GM12878 (cell line): ENCODE results near the gene CCDC9. TPM values are rescaled to one million over a fixed set of nuclear protein-coding genes. Genes with fewer than 3 reads are reported as not detected.
"Not testable (repeated sequence)": the region's sequence is repeated elsewhere in the genome, so short reads cannot be mapped to it uniquely, and the experiment has no call there.

Experiments used
- ATAC-seq: fragments of 200-7000 bp; cut with Tn5 transposase; 3 replicates; pipeline ENCODE4 v1.9.1; 2020; ENCODE audit warnings: mild to moderate bottlenecking, moderate library complexity
- BruUV-seq: library from RNA; stranded (reverse); fragments of 400-500 nt; replicated peaks from 2 replicates; lab custom pipeline; 2021; lab: Mats Ljungman, UMichigan
- CTCF ChIA-PET: fragments of 300-600 bp; sonication (Branson Sonifier 250); formaldehyde crosslinking; extraction: SDS; loops from one replicate; lab custom pipeline; 2021; ENCODE audit warnings: inconsistent platforms; lab: Yijun Ruan, JAX
- POLR2A ChIA-PET: fragments of 350-600 bp; formaldehyde crosslinking; extraction: SDS; loops from one replicate; lab custom pipeline; 2021; ENCODE audit warnings: inconsistent platforms; lab: Charles Lee
- RAD21 ChIA-PET: fragments of 300-600 bp; sonication (Branson Sonifier 250); formaldehyde crosslinking; loops from one replicate; lab custom pipeline; 2023; ENCODE audit warnings: antibody characterized with exemption; ENCODE audit not compliant: unreplicated experiment; lab: Charles Lee
- SMC1A ChIA-PET: fragments of 300-600 bp; sonication (Branson Sonifier 250); formaldehyde crosslinking; loops from one replicate; lab custom pipeline; 2023; ENCODE audit not compliant: unreplicated experiment, uncharacterized antibody; lab: Charles Lee
- DNase-seq: peaks from one replicate; pipeline ENCODE4 v3.0.0-alpha.2; 2011; ENCODE audit warnings: low read depth, low spot score
- FAIRE-seq: peaks from 3 replicates; lab custom pipeline; 2011; peaks lifted over from hg19 to GRCh38; lab: Jason Lieb, UNC
- H2AFZ ChIP-seq: 2 replicates; pipeline ENCODE4 v1.6.0; 2011; ENCODE audit warnings: low read depth, low read length, control low read depth; ENCODE audit not compliant: control insufficient read depth
- H3K27ac ChIP-seq: 2 replicates; pipeline ENCODE4 v1.5.1; 2011; ENCODE audit warnings: control low read depth; ENCODE audit not compliant: control insufficient read depth, insufficient read depth
- H3K27me3 ChIP-seq, 2 experiments: replicated peaks in 1 of 2; 2 replicates each; pipeline versions ENCODE4 v1.6.0 to v1.6.1; 2011; ENCODE audit warnings: low read length in 1 of 2; ENCODE audit not compliant: control insufficient read depth in 2 of 2, insufficient read depth in 2 of 2
- H3K36me3 ChIP-seq, 2 experiments: 2 replicates each; pipeline ENCODE4 v1.5.1; 2011; ENCODE audit warnings: low read length in 1 of 2; ENCODE audit not compliant: control insufficient read depth in 2 of 2, insufficient read depth in 2 of 2
- H3K4me1 ChIP-seq: 2 replicates; pipeline ENCODE4 v1.6.1; 2011; ENCODE audit warnings: mild to moderate bottlenecking, low read length, moderate library complexity, mixed read lengths; ENCODE audit not compliant: control insufficient read depth, insufficient read depth
- H3K4me2 ChIP-seq: 2 replicates; pipeline ENCODE4 v1.6.0; 2011; ENCODE audit warnings: control low read depth; ENCODE audit not compliant: control insufficient read depth, insufficient read depth
- H3K4me3 ChIP-seq: fragments of 200-600 bp; sonication (generic); 2 replicates; pipeline ENCODE4 v1.5.1; 2016
- H3K79me2 ChIP-seq: 2 replicates; pipeline ENCODE4 v1.6.0; 2011; ENCODE audit warnings: low read length; ENCODE audit not compliant: control insufficient read depth, insufficient read depth
- H3K9ac ChIP-seq: 2 replicates; pipeline ENCODE4 v1.8.0; 2011; ENCODE audit warnings: low read length, control low read depth, mixed read lengths; ENCODE audit not compliant: control insufficient read depth, insufficient read depth
- H3K9me3 ChIP-seq: replicated peaks from 3 replicates; pipeline ENCODE4 v1.5.1; 2011; ENCODE audit warnings: mild to moderate bottlenecking, low read length; ENCODE audit not compliant: control insufficient read depth, insufficient read depth
- H4K20me1 ChIP-seq: 2 replicates; pipeline ENCODE4 v1.6.0; 2011; ENCODE audit not compliant: control insufficient read depth, insufficient read depth
- CHD4 ChIP-seq: fragments of 200-600 bp; sonication (generic); IDR thresholded peaks from 2 replicates; pipeline ENCODE4 v1.6.1; 2016; ENCODE audit warnings: mild to moderate bottlenecking
- CREM ChIP-seq: IDR thresholded peaks from 2 replicates; pipeline ENCODE4 v1.6.1; 2014; ENCODE audit warnings: antibody characterized with exemption, low read depth
- FOXM1 ChIP-seq: IDR thresholded peaks from 2 replicates; pipeline ENCODE4 v1.6.1; 2012; ENCODE audit warnings: low read depth, mild to moderate bottlenecking, inconsistent platforms, low read length, moderate library complexity
- KLF5 ChIP-seq: fragments of 450-650 bp; IDR thresholded peaks from 2 replicates; pipeline ENCODE4 v1.6.1; 2014; ENCODE audit warnings: mild to moderate bottlenecking; ENCODE audit not compliant: partially characterized antibody
- NBN ChIP-seq: fragments of 450-650 bp; IDR thresholded peaks from 2 replicates; pipeline ENCODE4 v1.6.1; 2016
- NRF1 ChIP-seq: conservative IDR thresholded peaks from 2 replicates; pipeline ENCODE4 v1.6.1; 2011; ENCODE audit warnings: mild to moderate bottlenecking, low read depth, low read length, improper control_type of control experiment
- POU2F2 ChIP-seq: IDR thresholded peaks from 3 replicates; pipeline ENCODE4 v1.6.1; 2011; ENCODE audit warnings: low read depth, mild to moderate bottlenecking, low read length, borderline replicate concordance
- RELB ChIP-seq: fragments of 450-650 bp; IDR thresholded peaks from 2 replicates; pipeline ENCODE4 v1.6.1; 2017; ENCODE audit warnings: low read depth, mild to moderate bottlenecking, moderate library complexity
- RUNX3 ChIP-seq: IDR thresholded peaks from 2 replicates; pipeline ENCODE4 v1.6.1; 2012; ENCODE audit warnings: low read length, inconsistent platforms
- SP1 ChIP-seq: IDR thresholded peaks from one replicate; pipeline ENCODE4 v1.6.1; 2011; ENCODE audit warnings: low read depth, low read length
- TCF3 ChIP-seq: IDR thresholded peaks from 2 replicates; pipeline ENCODE4 v1.6.1; 2012; ENCODE audit warnings: low read depth, mild to moderate bottlenecking, low read length, borderline replicate concordance; ENCODE audit not compliant: insufficient read depth
- WGBS: methylation state at CpG from one replicate; pipeline ENCODE4 v1.1.6; 2016; ENCODE audit warnings: low lambda C conversion rate; ENCODE audit not compliant: insufficient replicate concordance, insufficient coverage; ENCODE audit errors: missing lambda C conversion rate; 5-methylcytosine and 5-hydroxymethylcytosine counted together
- in situ Hi-C: fragments of 300-500 bp; cut with MboI; formaldehyde crosslinking; loops from 9 replicates; pipeline ENCODE4 v1.14.3; 2018; ENCODE audit warnings: mixed read lengths
- intact Hi-C: fragments of 100-400 bp; cut with micrococcal nuclease; formaldehyde crosslinking; loops from one replicate; pipeline ENCODE4 v1.14.2; 2022; ENCODE audit not compliant: unreplicated experiment
- polyA plus RNA-seq, 11 experiments: library from polyadenylated mRNA; depleted of rRNA in 4 of 11; unstranded in 6 of 11; stranded (reverse) in 5 of 11; fragments of >200 nt; fragmentation: Nextera tagmentation in 4 of 11; fragmentation: Illumina TruSeq in 1 of 11; extraction: Ambion mirVana in 4 of 11; extraction: Trizol in 1 of 11; gene quantifications; 1 replicate in 1 of 11; 2 replicates in 10 of 11; pipeline versions ENCODE4 v1.2.1 to v1.2.3, GENCODE V29; 2011 to 2016; ENCODE audit warnings: inconsistent platforms in 2 of 11, missing spikeins in 2 of 11, low read depth in 1 of 11
- total RNA-seq, 4 experiments: library from RNA; depleted of rRNA in 3 of 4; stranded (reverse); fragments of >200 nt in 3 of 4; fragmentation: Illumina TruSeq in 1 of 4; extraction: Trizol in 1 of 4; gene quantifications; 2 replicates each; pipeline versions ENCODE4 v1.2.1 to v1.2.3, GENCODE V29; 2013 to 2021
- TF ChIP-seq, protein P1 (sequence below): IDR thresholded peaks from 2 replicates; pipeline ENCODE4 v1.6.1; 2011; ENCODE audit warnings: mild to moderate bottlenecking, low read depth, low read length, moderate library complexity; ENCODE audit not compliant: insufficient replicate concordance

Gene CCDC9
- total and polyA plus RNA-seq, 10 of the 15 experiments (the other 5 are each of a cell fraction or from before 2014, with no cell fraction given) = 0.18 to 17.5 (median 7.1) TPM; not detected in 1

DNA sequence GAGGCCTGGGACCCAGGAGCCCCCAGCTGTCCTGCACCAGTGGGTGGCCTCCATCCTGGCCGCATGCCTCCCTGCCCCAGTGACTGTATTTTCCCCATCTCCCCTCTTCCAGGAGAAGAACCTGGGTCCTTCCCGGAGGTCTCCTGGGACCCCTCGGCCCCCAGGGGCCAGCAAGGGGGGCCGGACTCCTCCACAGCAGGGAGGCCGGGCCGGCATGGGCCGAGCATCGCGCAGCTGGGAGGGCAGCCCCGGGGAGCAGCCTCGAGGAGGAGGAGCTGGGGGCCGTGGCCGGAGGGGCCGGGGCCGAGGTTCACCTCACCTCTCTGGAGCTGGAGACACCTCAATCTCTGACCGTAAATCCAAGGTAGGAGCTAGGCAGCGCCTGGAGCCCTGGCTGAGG is 4.2 kb downstream of the CCDC9 start:
- Histone ChIP-seq H3K79me2 (peaks cover 9% of the 10 kb centered on the region), H3K4me1 (peaks cover 15% of the 10 kb centered on the region), H3K4me2 (no peak overlapping the region), H3K9ac (no peak overlapping the region), H4K20me1 (no peaks in the 10 kb centered on the region), H3K27ac (no peak overlapping the region), H3K4me3 (no peak overlapping the region), H3K9me3 (no peaks in the 10 kb centered on the region), H3K36me3 (peaks cover 9 to 12% of the 10 kb centered on the region in 2 experiments; a peak in 3 of 4 replicates), H2AFZ (no peak overlapping the region), H3K27me3 (no peaks in the 10 kb centered on the region)
- in situ Hi-C loops (no loop called here), intact Hi-C loops (no loop called here)
- SMC1A ChIA-PET = no interaction called here
- RAD21 ChIA-PET = no interaction called here
- no peak for TF ChIP-seq NRF1
- TF ChIP-seq NBN = no peak
- POLR2A ChIA-PET = interaction anchor here (1.2 kb wide), 1 partner anchor 12 kb away, joined by 3 read pairs; no protein-coding TSS in a partner anchor
- BruUV-seq = no TSS peak
- no peak for ATAC-seq
- DNase-seq = no peak
- WGBS = 90% methylated on average over 15 of the region's 17 CpGs
- FAIRE-seq = no peak
- CTCF ChIA-PET = interaction anchor here (2.4 kb wide), 1 partner anchor 14 kb away, joined by 13 read pairs; no protein-coding TSS in a partner anchor

DNA sequence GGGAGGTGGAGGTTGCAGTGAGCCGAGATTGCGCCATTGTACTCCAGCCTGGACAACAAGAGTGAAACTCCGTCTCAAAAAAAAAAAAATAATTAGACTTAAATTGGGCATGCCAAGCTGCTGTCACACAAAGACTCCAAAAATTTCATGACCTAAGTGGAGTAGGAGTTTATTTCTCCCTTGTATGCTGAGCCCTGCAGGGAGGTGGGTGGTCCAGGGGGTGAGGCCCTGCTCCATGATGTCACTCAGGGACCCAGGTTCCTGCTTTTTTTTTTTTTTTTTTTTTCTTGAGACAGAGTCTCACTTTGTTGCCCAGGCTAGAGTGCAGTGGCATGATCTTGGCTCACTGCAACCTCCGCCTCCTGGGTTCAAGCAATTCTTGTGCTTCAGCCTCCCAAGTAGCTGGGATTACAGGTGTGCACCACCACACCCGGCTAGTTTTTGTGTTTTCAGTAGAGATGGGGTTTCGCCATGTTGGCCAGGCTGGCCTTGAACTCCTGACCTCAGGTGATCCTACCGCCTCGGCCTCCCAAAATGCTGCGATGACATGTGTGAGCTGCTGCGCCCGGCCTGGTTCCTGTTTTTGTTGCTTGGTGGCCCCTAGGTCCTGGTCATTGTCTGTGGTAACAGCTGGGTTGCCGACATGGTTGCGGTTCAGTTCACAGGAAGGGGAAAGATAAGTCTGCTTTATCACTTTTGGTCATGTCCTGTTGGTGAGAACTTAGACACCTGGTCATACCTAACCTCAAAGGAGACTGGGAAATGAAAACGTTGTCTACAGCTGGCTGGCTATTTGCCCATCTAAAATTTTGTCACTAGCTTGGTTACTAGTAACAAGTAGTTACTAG is 5.8 kb downstream of the CCDC9 start:
- H3K9me3 ChIP-seq, H3K9ac ChIP-seq, BruUV-seq, H3K27me3 ChIP-seq, H4K20me1 ChIP-seq, H3K4me3 ChIP-seq, in situ Hi-C loops, H2AFZ ChIP-seq, H3K79me2 ChIP-seq: not testable (repeated sequence)
- intact Hi-C loops = loop anchor here (1.0 kb wide), 1 partner anchor 11 kb away; no protein-coding TSS in a partner anchor
- FAIRE-seq (peak; percentile 99), DNase-seq (peak; percentile 93), ATAC-seq (peak; percentile 96)
- WGBS = 26% methylated on average over 13 of the region's 14 CpGs
- SMC1A ChIA-PET = interaction anchor here (0.6 to 1.7 kb wide), 4 partner anchors 10 to 52 kb away, joined by 3 to 6 read pairs (median 4); partner anchors contain the start of gene INAFM1
- Histone ChIP-seq H3K4me2 (peak overlapping the region; percentile 11; the same call in 1 of the 2 replicates), H3K27ac (peak overlapping the region; percentile 38), H3K4me1 (peaks cover 15% of the 10 kb centered on the region), H3K36me3 (peaks cover 10 to 17% of the 10 kb centered on the region in 2 experiments; a peak in 3 of 4 replicates)
- POLR2A ChIA-PET = interaction anchor here (0.6 to 2.6 kb wide), 5 partner anchors 10 to 1357 kb away, joined by 3 to 22 read pairs (median 4); partner anchors contain the start of genes INAFM1 and RPL18
- RAD21 ChIA-PET = interaction anchor here (0.7 to 0.8 kb wide), 2 partner anchors 12 to 18 kb away, joined by 4 to 5 read pairs; no protein-coding TSS in a partner anchor
- CTCF ChIA-PET = interaction anchor here (0.6 to 2.4 kb wide), 8 partner anchors 10 to 249 kb away, joined by 3 to 13 read pairs (median 3); partner anchors contain the start of gene INAFM1
- TF ChIP-seq KLF5 (peak; percentile 67), CREM (peak; percentile 77; the same call in 1 of the 2 replicates), POU2F2 (peak; percentile 48; the same call in 1 of the 3 replicates), TCF3 (peak; percentile 96), FOXM1 (peak; percentile 46; the same call in 1 of the 2 replicates), SP1 (peak; percentile 25), RUNX3 (peak; percentile 97), CHD4 (0 out of 2 replicates have a peak, but pooled peaks have one; percentile 42), RELB (peak; percentile 70; the same call in 1 of the 2 replicates)
- TF ChIP-seq, protein P1, sequence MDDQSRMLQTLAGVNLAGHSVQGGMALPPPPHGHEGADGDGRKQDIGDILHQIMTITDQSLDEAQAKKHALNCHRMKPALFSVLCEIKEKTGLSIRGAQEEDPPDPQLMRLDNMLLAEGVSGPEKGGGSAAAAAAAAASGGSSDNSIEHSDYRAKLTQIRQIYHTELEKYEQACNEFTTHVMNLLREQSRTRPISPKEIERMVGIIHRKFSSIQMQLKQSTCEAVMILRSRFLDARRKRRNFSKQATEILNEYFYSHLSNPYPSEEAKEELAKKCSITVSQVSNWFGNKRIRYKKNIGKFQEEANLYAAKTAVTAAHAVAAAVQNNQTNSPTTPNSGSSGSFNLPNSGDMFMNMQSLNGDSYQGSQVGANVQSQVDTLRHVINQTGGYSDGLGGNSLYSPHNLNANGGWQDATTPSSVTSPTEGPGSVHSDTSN = peak; percentile 37
